Transverse colon (tissue), 4 donors: ENCODE results near the gene STPG3.

ENCODE experiments used
- EP300 ChIP-seq: sonication (generic); formaldehyde crosslinking; IDR thresholded peaks from one replicate; pipeline ENCODE4 v1.6.1; 2017; ENCODE audit warnings: antibody characterized with exemption, low read depth
- POLR2A ChIP-seq: fragments of 450-650 bp; IDR thresholded peaks from one replicate; pipeline ENCODE4 v1.6.1; 2016; ENCODE audit warnings: antibody characterized with exemption, mild to moderate bottlenecking, moderate library complexity
- POLR2AphosphoS5 ChIP-seq, 3 donors: sonication (generic); formaldehyde crosslinking; IDR thresholded peaks; one replicate each; pipeline ENCODE4 v1.6.1; 2016; ENCODE audit warnings: antibody characterized with exemption in 3 of 3
- TF ChIP-seq, protein P1 (sequence below), 5 experiments: fragments of 200-600 bp in 3 of 5; fragments of 450-650 bp in 2 of 5; sonication (generic) in 3 of 5; IDR thresholded peaks; 1 replicate in 2 of 5; 2 replicates in 3 of 5; pipeline ENCODE4 v1.5.1; 2016 to 2017; ENCODE audit warnings: antibody characterized with exemption in 5 of 5, inconsistent platforms in 3 of 5, mild to moderate bottlenecking in 2 of 5, moderate library complexity in 1 of 5

GRCh38 chr9:137215196-137215986 is 35.7 kb upstream of the STPG3 start:
- TF ChIP-seq, protein P1, sequence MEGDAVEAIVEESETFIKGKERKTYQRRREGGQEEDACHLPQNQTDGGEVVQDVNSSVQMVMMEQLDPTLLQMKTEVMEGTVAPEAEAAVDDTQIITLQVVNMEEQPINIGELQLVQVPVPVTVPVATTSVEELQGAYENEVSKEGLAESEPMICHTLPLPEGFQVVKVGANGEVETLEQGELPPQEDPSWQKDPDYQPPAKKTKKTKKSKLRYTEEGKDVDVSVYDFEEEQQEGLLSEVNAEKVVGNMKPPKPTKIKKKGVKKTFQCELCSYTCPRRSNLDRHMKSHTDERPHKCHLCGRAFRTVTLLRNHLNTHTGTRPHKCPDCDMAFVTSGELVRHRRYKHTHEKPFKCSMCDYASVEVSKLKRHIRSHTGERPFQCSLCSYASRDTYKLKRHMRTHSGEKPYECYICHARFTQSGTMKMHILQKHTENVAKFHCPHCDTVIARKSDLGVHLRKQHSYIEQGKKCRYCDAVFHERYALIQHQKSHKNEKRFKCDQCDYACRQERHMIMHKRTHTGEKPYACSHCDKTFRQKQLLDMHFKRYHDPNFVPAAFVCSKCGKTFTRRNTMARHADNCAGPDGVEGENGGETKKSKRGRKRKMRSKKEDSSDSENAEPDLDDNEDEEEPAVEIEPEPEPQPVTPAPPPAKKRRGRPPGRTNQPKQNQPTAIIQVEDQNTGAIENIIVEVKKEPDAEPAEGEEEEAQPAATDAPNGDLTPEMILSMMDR (IDR thresholded peaks at IDR 0.05), result no peak
- TF ChIP-seq POLR2A (no peak), EP300 (no peak), POLR2AphosphoS5 (IDR thresholded peaks at IDR 0.05) (no peak)
